Panc1 (cell line): Measurements from ENCODE around the gene OR7C1. TPM values are rescaled to one million over a fixed set of nuclear protein-coding genes. Genes with fewer than 3 reads are reported as not detected.

Source experiments
- ATAC-seq: fragments of 200-7000 bp; cut with Tn5 transposase; 2 replicates; pipeline ENCODE4 v1.9.1; 2020; ENCODE audit warnings: mild to moderate bottlenecking, moderate library complexity
- BruUV-seq: library from RNA; stranded (reverse); fragments of 400-500 nt; replicated peaks from 2 replicates; lab custom pipeline; 2021; lab: Mats Ljungman, UMichigan
- CTCF ChIA-PET: fragments of 300-600 bp; sonication (Branson Sonifier 250); formaldehyde crosslinking; loops from one replicate; lab custom pipeline; 2022; ENCODE audit warnings: antibody characterized with exemption; lab: Charles Lee
- POLR2A ChIA-PET: fragments of 300-600 bp; sonication (Branson Sonifier 250); formaldehyde crosslinking; loops from one replicate; lab custom pipeline; 2022; ENCODE audit warnings: antibody characterized with exemption; lab: Charles Lee
- DNase-seq: peaks from one replicate; pipeline ENCODE4 v3.0.0-alpha.2; 2010; ENCODE audit warnings: low read depth, low spot score
- H3K27ac ChIP-seq: 2 replicates; pipeline ENCODE4 v1.5.1; 2011; ENCODE audit warnings: mild to moderate bottlenecking, low read length, inconsistent platforms
- H3K27me3 ChIP-seq: fragments of 200-500 bp; sonication (Bioruptor generic); 2 replicates; pipeline ENCODE4 v1.6.0; 2014; ENCODE audit warnings: low read length, inconsistent platforms; ENCODE audit not compliant: control insufficient read depth, insufficient read depth
- H3K36me3 ChIP-seq: fragments of 200-500 bp; sonication (Bioruptor generic); 2 replicates; pipeline ENCODE4 v1.5.1; 2014; ENCODE audit warnings: inconsistent platforms, mild to moderate bottlenecking, low read length, moderate library complexity; ENCODE audit not compliant: control insufficient read depth, insufficient read depth
- H3K4me1 ChIP-seq: 2 replicates; pipeline ENCODE4 v1.5.1; 2011; ENCODE audit warnings: inconsistent platforms, mild to moderate bottlenecking, low read length, moderate library complexity; ENCODE audit not compliant: control insufficient read depth, insufficient read depth
- H3K4me3 ChIP-seq, 2 experiments: 2 replicates each; pipeline ENCODE4 v1.5.1; 2011 to 2012; ENCODE audit warnings: low read depth in 2 of 2, low read length in 2 of 2, mild to moderate bottlenecking in 2 of 2, inconsistent platforms in 1 of 2, moderate library complexity in 1 of 2
- H3K9me3 ChIP-seq: fragments of 200-500 bp; sonication (Bioruptor generic); 2 replicates; pipeline ENCODE4 v1.5.1; 2014; ENCODE audit warnings: low read depth, mild to moderate bottlenecking, inconsistent platforms, low read length, moderate library complexity; ENCODE audit not compliant: control insufficient read depth, insufficient read depth
- CTCF ChIP-seq: fragments of 450-650 bp; IDR thresholded peaks from 2 replicates; pipeline ENCODE4 v1.5.1; 2017; ENCODE audit warnings: mild to moderate bottlenecking
- POLR2AphosphoS5 ChIP-seq: IDR thresholded peaks from 2 replicates; pipeline ENCODE4 v1.6.1; 2012; ENCODE audit warnings: mild to moderate bottlenecking, low read depth, low read length, moderate library complexity
- REST ChIP-seq, 2 experiments: IDR thresholded peaks; 2 replicates each; pipeline ENCODE4 v1.6.1; 2011 to 2012; ENCODE audit warnings: low read depth in 2 of 2, control low read depth in 1 of 2, low read length in 1 of 2, mild to moderate bottlenecking in 1 of 2, moderate library complexity in 1 of 2; ENCODE audit not compliant: insufficient read depth in 1 of 2
- SIN3A ChIP-seq: IDR thresholded peaks from 2 replicates; pipeline ENCODE4 v1.6.1; 2012; ENCODE audit warnings: low read depth, mild to moderate bottlenecking, low read length, moderate library complexity, borderline replicate concordance; ENCODE audit not compliant: insufficient read depth
- TCF7L2 ChIP-seq: IDR thresholded peaks from 2 replicates; pipeline ENCODE4 v1.6.1; 2011; ENCODE audit warnings: mild to moderate bottlenecking, low read depth, low read length, inconsistent platforms
- in situ Hi-C: cut with HindIII; loops from 2 replicates; pipeline ENCODE4 v1.10.0; 2016; ENCODE audit warnings: low sequenced_read_pairs, low pct_unique_long_range_greater_than_20kb
- intact Hi-C: fragments of 100-400 bp; cut with micrococcal nuclease; formaldehyde crosslinking; loops from one replicate; pipeline ENCODE4 v1.10.0; 2022; ENCODE audit not compliant: unreplicated experiment
- total RNA-seq: library from RNA; stranded (reverse); gene quantifications from one replicate; pipeline ENCODE4 v1.2.1, GENCODE V29; 2021; ENCODE audit not compliant: unreplicated experiment

The OR7C1 gene
- total RNA-seq, 1 experiment from 2014 or later, result not detected

GRCh38 chr19:14762111-14762510 lies 72.9 kb downstream of the OR7C1 start:
- in situ Hi-C loops, result no loop called here
- CTCF ChIA-PET, result interaction anchor here (0.7 kb wide), 1 partner anchor 72 kb away, joined by 3 read pairs; the partner anchor contains the start of gene ZNF333

GRCh38 chr19:14761607-14762006 lies 73.4 kb downstream of the OR7C1 start:
- POLR2A ChIA-PET, result interaction anchor here (0.5 to 0.6 kb wide), 2 partner anchors 251 to 541 kb away, joined by 5 to 6 read pairs; no protein-coding TSS in a partner anchor
- in situ Hi-C loops, result no loop called here
- no peaks in the 10 kb centered on the region for H3K9me3 ChIP-seq

More at GRCh38 chr19:14762111-14762510, 72.9 kb downstream of the OR7C1 start:
- no peak overlapping the region for H3K27ac ChIP-seq
- ATAC-seq (no peak), DNase-seq (no peak)
- no peak overlapping the region for H3K4me3 ChIP-seq
- no peaks in the 10 kb centered on the region for H3K4me1 ChIP-seq
- TF ChIP-seq TCF7L2 (no peak), SIN3A (no peak), CTCF (no peak)
- intact Hi-C loops, result no loop called here
- no TSS peak for BruUV-seq
- POLR2A ChIA-PET, result interaction anchor here (0.6 kb wide), 1 partner anchor 541 kb away, joined by 6 read pairs; no protein-coding TSS in a partner anchor
- no peaks in the 10 kb centered on the region; the same call in 1 of the 2 replicates for H3K27me3 ChIP-seq
- no peaks in the 10 kb centered on the region for H3K9me3 ChIP-seq
- H3K36me3 ChIP-seq, result no peaks in the 10 kb centered on the region

More at GRCh38 chr19:14761607-14762006, 73.4 kb downstream of the OR7C1 start:
- BruUV-seq, result no TSS peak
- no peak for TF ChIP-seq REST (IDR thresholded peaks at IDR 0.05; ENCODE audit: insufficient read depth in 1 of 2, low read depth in 2 of 2, low read length in 1 of 2)
- no peak for TF ChIP-seq CTCF
- no peak for TF ChIP-seq TCF7L2
- TF ChIP-seq POLR2AphosphoS5, result no peak
- TF ChIP-seq SIN3A, result no peak
- Histone ChIP-seq H3K4me3 (no peak overlapping the region), H3K4me1 (no peaks in the 10 kb centered on the region), H3K27ac (no peak overlapping the region), H3K36me3 (no peaks in the 10 kb centered on the region), H3K27me3 (no peaks in the 10 kb centered on the region; the same call in 1 of the 2 replicates)
- CTCF ChIA-PET, result no interaction called here
- DNase-seq (no peak), ATAC-seq (no peak)
- intact Hi-C loops, result no loop called here
